ENCODE measurements around the gene SLC25A3. TPM values are rescaled to one million over a fixed set of nuclear protein-coding genes. Genes with fewer than 3 reads are reported as not detected.
A peak's percentile ranks its signal among the peaks of the same experiment; 100 is the strongest.

The SLC25A3 gene
- total RNA-seq, 2 donors from 2014 or later, result 522 to 531 TPM

DNA sequence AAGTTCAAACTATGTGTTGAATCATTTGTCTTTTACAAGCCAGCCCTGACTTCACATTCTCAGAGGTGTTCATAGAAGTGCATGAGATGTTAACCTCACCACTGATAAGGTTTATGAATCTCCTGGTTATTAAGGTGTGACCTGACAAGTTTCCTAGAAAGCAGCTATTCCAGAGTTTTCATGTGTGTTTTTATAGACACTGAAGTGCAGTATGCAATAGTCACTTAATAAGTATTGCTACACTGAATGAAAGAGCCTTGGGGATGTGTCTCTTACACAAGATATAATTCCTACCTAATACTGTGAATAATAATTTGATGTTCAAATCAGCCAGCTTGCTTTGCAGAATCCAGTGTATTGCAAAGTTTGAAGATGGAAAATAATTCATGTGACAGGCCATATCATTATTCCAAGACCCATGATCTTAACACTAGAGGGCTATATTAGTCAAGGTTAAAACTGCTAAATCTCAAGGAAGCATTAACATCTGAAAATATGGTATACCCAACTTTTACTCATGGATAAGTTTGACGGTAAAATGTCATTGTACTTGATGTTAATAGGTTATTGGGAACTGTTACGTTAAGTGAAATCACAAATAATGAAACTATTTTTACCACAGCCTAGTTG lies 13.0 kb downstream of the SLC25A3 start:
- Mint-ChIP-seq H3K4me1 (no peaks in the 10 kb centered on the region), H3K4me3 (no peak overlapping the region), H3K9me3 (no peaks in the 10 kb centered on the region), H3K27ac (no peak overlapping the region), H3K27me3 (ENCODE audit: insufficient read depth) (no peaks in the 10 kb centered on the region), H3K36me3 (ENCODE audit: low read depth) (peaks cover 28% of the 10 kb centered on the region)
- H3K4me1 ChIP-seq (ENCODE audit: control insufficient read depth, insufficient read depth, low read length), result no peaks in the 10 kb centered on the region
- H3K4me3 ChIP-seq (ENCODE audit: low read length), result no peak overlapping the region
- no peak overlapping the region for H3K9ac ChIP-seq (ENCODE audit: extremely low read depth, low read length, poor library complexity, severe bottlenecking)
- TF ChIP-seq, protein P1, sequence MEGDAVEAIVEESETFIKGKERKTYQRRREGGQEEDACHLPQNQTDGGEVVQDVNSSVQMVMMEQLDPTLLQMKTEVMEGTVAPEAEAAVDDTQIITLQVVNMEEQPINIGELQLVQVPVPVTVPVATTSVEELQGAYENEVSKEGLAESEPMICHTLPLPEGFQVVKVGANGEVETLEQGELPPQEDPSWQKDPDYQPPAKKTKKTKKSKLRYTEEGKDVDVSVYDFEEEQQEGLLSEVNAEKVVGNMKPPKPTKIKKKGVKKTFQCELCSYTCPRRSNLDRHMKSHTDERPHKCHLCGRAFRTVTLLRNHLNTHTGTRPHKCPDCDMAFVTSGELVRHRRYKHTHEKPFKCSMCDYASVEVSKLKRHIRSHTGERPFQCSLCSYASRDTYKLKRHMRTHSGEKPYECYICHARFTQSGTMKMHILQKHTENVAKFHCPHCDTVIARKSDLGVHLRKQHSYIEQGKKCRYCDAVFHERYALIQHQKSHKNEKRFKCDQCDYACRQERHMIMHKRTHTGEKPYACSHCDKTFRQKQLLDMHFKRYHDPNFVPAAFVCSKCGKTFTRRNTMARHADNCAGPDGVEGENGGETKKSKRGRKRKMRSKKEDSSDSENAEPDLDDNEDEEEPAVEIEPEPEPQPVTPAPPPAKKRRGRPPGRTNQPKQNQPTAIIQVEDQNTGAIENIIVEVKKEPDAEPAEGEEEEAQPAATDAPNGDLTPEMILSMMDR (conservative IDR thresholded peaks at IDR 0.05), result no peak
- no peaks in the 10 kb centered on the region for H3K9me3 ChIP-seq (ENCODE audit: control insufficient read depth, low read length)
- WGBS, 2 experiments (ENCODE audit: insufficient coverage in 1 of 2, insufficient read length in 1 of 2), result 100% methylated on average over 1 of the region's 2 CpGs; no CpG with 5 or more reads in 1 of the 2 experiments
- peaks cover 26% of the 10 kb centered on the region for H3K36me3 ChIP-seq (ENCODE audit: control insufficient read depth, insufficient read depth, low read length)
- DNase-seq, result no peak
- no peaks in the 10 kb centered on the region for H3K27me3 ChIP-seq (ENCODE audit: control insufficient read depth, insufficient read depth, low read length, poor library complexity, severe bottlenecking)
- no peak overlapping the region for H3K27ac ChIP-seq (ENCODE audit: low read depth, low read length)

GRCh38 chr12:98610596-98610995 lies 17.1 kb downstream of the SLC25A3 start:
- TF ChIP-seq, protein P1 (conservative IDR thresholded peaks at IDR 0.05), result no peak
- no peak overlapping the region for H3K27ac ChIP-seq (ENCODE audit: low read depth, low read length)
- Mint-ChIP-seq H3K4me3 (no peak overlapping the region), H3K27me3 (ENCODE audit: insufficient read depth) (no peaks in the 10 kb centered on the region), H3K27ac (no peak overlapping the region), H3K9me3 (no peaks in the 10 kb centered on the region), H3K4me1 (peaks cover 2% of the 10 kb centered on the region), H3K36me3 (ENCODE audit: low read depth) (no peaks in the 10 kb centered on the region)
- no peak overlapping the region for H3K9ac ChIP-seq (ENCODE audit: extremely low read depth, low read length, poor library complexity, severe bottlenecking)
- H3K27me3 ChIP-seq (ENCODE audit: control insufficient read depth, insufficient read depth, low read length, poor library complexity, severe bottlenecking), result no peaks in the 10 kb centered on the region
- no peaks in the 10 kb centered on the region for H3K36me3 ChIP-seq (ENCODE audit: control insufficient read depth, insufficient read depth, low read length)
- WGBS, 2 experiments (ENCODE audit: insufficient coverage in 1 of 2, insufficient read length in 1 of 2), result 78% methylated on average over 1 of the region's 2 CpGs; no CpG with 5 or more reads in 1 of the 2 experiments
- no peaks in the 10 kb centered on the region for H3K4me1 ChIP-seq (ENCODE audit: control insufficient read depth, insufficient read depth, low read length)
- no peaks in the 10 kb centered on the region for H3K9me3 ChIP-seq (ENCODE audit: control insufficient read depth, low read length)
- H3K4me3 ChIP-seq (ENCODE audit: low read length), result no peak overlapping the region
- DNase-seq, result no peak

- Mint-ChIP-seq H3K4me1 (peaks cover 2% of the 10 kb centered on the region), H3K9me3 (no peaks in the 10 kb centered on the region), H3K27me3 (ENCODE audit: insufficient read depth) (no peaks in the 10 kb centered on the region), H3K27ac (peak overlapping the region; percentile 75), H3K36me3 (ENCODE audit: low read depth) (no peaks in the 10 kb centered on the region), H3K4me3 (no peak overlapping the region)
- Histone ChIP-seq H3K27me3 (ENCODE audit: control insufficient read depth, insufficient read depth, low read length, poor library complexity, severe bottlenecking) (no peaks in the 10 kb centered on the region), H3K36me3 (ENCODE audit: control insufficient read depth, insufficient read depth, low read length) (no peaks in the 10 kb centered on the region), H3K27ac (ENCODE audit: low read depth, low read length) (no peak overlapping the region), H3K9me3 (ENCODE audit: control insufficient read depth, low read length) (no peaks in the 10 kb centered on the region), H3K4me3 (ENCODE audit: low read length) (no peak overlapping the region), H3K4me1 (ENCODE audit: control insufficient read depth, insufficient read depth, low read length) (no peaks in the 10 kb centered on the region), H3K9ac (ENCODE audit: extremely low read depth, low read length, poor library complexity, severe bottlenecking) (no peak overlapping the region)
- WGBS, 2 experiments (ENCODE audit: insufficient coverage in 1 of 2, insufficient read length in 1 of 2), result 90 to 97% methylated on average over 4 to 5 of the region's 5 CpGs
- TF ChIP-seq, protein P1 (conservative IDR thresholded peaks at IDR 0.05), result no peak
- no peak for DNase-seq
Measured at GRCh38 chr12:98612696-98613334, 19.3 kb downstream of the SLC25A3 start.

All from endodermal cell (in vitro differentiated cells).